ENCODE data around the gene CERS3.

CERS3 gene

GRCh38 chr15:100528833-100529428 is at the start of gene CERS3:
Gene CERS3, minus strand, starts transcription at chr15:100528950. Its CDS starts 27,101 bp downstream, at chr15:100501849.
- DNase-seq (ENCODE audit: low read depth), result no peak

DNA sequence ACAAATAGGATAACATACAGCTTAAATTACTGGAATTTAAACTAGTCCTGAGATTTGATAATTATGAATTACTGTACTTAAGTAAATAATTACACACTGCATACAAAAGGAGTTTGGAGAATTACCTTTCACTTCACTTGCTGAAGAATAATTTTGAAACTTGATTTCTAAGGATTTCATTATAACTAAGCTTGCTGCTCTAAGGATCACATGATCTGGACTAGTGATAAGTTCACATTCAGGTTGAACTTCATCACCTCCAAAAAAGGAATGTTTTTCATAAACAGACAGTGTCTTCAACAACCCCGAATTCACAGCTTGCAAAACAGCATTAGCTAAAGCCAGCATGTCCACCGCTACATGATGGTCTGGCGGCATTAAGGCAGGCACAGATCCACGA is 44.8 kb upstream of the CERS3 start:
- no peak for DNase-seq (ENCODE audit: low read depth)

DNA sequence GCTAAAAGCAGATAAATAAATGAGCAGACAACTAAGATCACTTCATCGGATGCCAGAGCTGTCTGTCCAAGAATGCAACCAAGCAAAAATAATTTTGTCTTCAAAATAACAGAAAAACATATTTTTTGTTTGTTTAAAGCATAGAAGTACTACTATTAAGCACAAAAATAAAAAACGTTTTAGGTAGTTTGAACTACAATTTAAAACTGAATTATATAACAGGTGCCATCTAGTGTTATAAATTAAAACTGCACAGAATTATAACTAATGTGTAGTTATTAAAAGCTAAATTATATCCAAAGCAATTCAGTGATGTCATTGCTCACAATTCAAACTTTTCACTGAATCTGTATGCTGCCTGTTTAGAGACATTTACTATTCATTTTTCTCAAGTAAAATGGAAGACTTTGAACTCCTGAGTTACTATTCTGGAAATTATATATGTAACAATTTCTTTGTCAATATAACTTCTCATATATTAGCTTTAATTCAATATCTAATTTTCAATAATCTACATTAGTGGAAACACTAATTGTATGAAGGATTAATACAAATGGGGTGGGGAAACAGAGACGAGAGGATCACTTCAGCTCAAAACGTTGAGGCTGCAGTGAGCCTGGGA is 43.7 kb upstream of the CERS3 start:
- no peak for DNase-seq (ENCODE audit: low read depth)

- DNase-seq (ENCODE audit: low read depth), result no peak
Observed at GRCh38 chr15:100571592-100572167, 42.9 kb upstream of the CERS3 start.

- DNase-seq (ENCODE audit: low read depth), result no peak
Observed at GRCh38 chr15:100570735-100571313, 42.1 kb upstream of the CERS3 start.

- DNase-seq (ENCODE audit: low read depth), result no peak
Observed at GRCh38 chr15:100570275-100570674, 41.5 kb upstream of the CERS3 start.

DNA sequence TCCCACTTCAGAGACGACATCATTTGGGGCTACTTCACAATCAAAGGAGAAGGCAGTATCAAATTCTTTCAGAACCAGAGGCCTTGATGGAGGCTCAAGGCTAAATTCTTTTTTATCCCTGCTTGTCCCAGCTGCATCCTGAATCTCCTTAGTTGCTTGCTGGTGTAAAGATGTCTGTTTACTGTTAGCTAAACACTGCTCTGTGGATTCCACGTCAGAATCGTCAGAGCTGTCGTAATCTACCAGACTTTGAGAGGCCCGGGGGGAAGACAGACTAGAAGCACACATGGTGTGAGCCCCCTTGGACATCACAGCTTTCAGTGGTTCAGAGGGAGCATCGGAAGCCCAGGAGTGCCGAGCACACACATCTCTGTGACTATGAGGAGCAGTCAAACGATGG is 40.6 kb upstream of the CERS3 start:
- DNase-seq (ENCODE audit: low read depth), result no peak

GRCh38 chr15:100566850-100567628 is 38.3 kb upstream of the CERS3 start:
- DNase-seq (ENCODE audit: low read depth), result no peak

GRCh38 chr15:100565591-100565990 is 36.8 kb upstream of the CERS3 start:
- DNase-seq (ENCODE audit: low read depth), result no peak

GRCh38 chr15:100560323-100560722 is 31.6 kb upstream of the CERS3 start:
- no peak for DNase-seq (ENCODE audit: low read depth)

DNA sequence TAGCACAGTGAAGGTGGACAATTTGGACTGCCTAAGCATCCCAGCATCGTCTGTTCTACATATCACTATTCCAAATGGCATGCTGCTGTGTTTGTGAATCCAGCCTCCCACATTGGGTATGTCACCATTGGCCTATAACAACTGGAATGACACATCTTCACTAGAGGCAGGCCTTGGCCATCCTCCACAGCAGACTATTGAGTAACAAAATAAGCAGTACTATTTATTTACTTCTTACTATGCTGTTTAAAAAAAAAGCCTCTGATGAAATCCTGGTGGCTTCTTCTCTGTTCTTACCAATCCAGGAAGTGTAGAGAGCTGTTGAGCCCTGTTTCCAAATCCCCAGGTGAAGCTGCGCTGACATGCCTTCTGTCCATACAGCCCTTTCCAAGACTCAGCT is 30.6 kb upstream of the CERS3 start:
- no peak for DNase-seq (ENCODE audit: low read depth)

- DNase-seq (ENCODE audit: low read depth), result no peak
Observed at GRCh38 chr15:100558771-100559254, 30.1 kb upstream of the CERS3 start.

DNA sequence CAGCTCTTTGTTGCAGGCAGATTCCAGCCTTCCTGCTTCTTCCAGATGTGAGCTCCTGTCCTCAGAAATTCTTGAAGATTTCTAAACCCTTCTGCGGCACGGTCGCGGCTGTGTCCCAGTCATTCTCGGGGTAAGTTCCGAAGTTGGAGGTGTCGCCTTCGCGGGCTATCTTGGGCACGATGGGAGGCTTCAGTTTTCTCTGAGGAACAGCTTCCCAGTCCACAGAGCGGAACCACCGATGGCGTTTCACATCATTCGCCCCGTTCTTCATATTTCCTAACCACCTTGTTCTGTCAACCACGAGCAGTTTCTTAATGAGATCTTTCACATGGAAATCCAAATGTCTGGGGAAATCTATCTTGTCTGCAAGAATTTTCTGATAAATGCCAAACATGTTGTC is 24.7 kb upstream of the CERS3 start:
- DNase-seq (ENCODE audit: low read depth), result no peak

GRCh38 chr15:100547961-100548360 is 19.2 kb upstream of the CERS3 start:
- DNase-seq (ENCODE audit: low read depth), result no peak

DNA sequence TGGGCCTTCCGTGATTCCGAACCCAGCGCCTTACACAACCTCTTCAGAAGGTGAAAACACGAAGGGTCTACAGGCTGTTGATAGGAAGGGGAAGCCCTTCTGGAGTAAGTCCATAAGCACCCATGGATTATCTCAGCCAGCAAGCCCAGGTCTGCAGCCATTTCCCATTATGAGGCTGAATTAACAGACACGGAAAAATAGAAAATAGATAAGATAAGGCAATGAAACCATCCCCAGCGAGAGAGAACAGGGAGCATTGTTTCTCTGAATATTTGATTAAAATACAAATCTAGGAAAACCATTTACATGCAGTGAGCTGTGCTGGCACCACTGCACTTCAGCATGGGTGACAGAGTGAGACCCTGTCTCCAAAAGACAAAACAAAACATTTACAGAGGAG is 16.2 kb upstream of the CERS3 start:
- DNase-seq (ENCODE audit: low read depth), result no peak

- no peak for DNase-seq (ENCODE audit: low read depth)
Observed at GRCh38 chr15:100544338-100544841, 15.6 kb upstream of the CERS3 start.

- no peak for DNase-seq (ENCODE audit: low read depth)
Observed at GRCh38 chr15:100542290-100542689, 13.5 kb upstream of the CERS3 start.

DNA sequence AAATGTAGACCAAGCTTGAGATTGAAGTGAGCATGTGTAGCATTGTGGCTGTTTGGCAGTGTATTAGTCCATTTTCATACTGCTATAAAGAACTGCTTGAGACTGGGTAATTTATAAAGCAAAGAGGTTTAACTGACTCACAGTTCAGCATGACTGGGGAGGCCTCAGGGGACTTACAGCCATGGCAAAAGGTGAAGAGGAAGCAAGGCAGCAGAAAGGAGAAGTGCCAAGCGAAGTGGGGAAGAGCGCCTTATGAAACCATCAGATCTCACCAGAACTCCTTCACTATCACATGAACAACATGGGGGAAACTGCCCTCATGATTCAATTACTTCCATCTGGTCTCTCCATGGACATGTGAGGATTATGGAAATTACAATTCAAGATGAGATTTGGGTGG is 8.6 kb upstream of the CERS3 start:
- no peak for DNase-seq (ENCODE audit: low read depth)

DNA sequence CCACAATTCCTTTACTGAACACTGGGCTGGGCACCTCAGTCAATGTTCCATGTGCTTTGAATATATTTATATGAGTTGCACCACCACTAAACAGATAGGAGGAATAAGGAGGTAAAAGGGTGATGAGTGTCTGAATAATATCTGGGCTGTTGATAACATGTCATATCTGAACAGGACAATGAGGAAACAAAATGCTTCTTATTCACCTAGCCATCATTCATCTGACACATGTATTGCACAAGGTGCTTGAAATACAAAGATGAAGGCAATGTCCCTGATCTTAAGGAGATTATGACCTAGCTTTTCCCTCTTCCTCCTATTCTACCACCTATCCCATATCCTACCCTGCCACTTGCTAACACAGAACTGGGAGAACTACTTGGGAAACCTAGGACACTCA is 8.0 kb upstream of the CERS3 start:
- DNase-seq (ENCODE audit: low read depth), result no peak

DNA sequence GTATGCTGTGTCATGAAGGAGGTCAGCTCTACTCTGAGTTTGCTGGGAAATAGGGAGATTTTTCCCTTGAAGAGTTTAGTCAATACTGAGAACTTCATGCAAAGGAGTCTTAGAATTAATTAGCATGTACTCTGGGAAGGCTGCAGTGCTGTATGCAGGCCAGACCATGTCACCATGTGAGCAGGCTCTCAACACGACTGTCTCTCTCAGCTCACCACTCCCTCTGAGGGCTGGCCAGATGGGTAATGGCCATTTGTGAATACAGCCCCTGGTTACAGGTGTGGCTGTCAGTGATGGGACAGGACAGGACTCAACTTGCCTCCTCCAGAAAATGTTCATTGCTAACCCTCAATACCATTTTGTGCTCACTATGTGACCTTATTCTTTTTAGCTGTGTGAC is 5.1 kb upstream of the CERS3 start:
- no peak for DNase-seq (ENCODE audit: low read depth)

DNA sequence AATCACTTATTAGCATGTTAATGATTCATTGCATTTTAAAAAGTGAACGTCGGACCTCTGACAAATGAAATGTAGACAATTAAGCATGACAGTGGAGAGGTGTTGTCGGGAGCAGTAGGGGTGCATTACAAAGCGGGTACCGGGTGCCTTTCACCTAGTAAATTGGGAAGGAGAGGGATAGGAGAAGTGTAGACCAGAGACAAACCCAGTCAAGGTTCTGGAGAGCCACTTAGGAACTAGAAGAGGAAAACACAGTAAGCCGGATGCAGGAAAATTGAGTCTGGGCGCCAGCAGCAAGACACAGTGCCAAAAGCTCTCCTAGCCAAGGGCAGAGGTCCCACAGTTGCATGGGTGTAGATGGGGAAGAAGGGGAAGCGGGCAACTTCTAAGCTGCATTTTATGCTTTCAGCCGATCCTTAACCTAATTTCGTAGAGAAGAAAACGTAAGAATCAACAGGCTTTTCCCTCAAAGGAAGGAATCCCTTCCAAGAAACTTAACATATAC is 3.1 kb upstream of the CERS3 start:
- no peak for DNase-seq (ENCODE audit: low read depth)

DNA sequence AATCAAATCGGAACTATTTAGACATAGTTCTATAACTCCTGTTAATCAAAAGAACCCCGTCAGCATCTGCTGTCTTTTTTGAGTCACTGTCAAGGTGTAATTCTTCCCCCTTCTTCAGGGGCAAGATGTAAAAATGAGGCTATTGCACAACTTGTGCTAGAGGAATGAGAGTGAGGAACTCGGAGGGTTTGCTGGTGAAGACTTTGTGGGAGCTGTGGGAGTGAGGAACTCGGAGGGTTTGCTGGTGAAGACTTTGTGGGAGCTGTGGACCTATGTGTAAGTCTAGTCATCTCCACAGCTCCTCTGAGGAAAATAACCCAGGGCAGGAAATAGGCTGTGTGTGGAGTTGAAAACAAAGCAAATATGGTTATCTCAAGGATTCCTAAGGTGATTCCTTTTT is 2.5 kb upstream of the CERS3 start:
- DNase-seq (ENCODE audit: low read depth), result no peak
